GM21526 (cell line): ENCODE results near the gene ACE.

Experiments used
- ATAC-seq: cut with Tn5 transposase; IDR thresholded peaks from one replicate; pipeline ENCODE4 v1.9.1; 2021; ENCODE audit warnings: moderate library complexity; ENCODE audit not compliant: unreplicated experiment, low FRiP score

The ACE gene

GRCh38 chr17:63476854-63477479 is at the start of gene ACE:
ACE (plus strand) TSS chr17:63477061; CDS start chr17:63477095, 34 bp downstream.
- ATAC-seq: no peak

GRCh38 chr17:63429766-63430165 is 47.1 kb upstream of the ACE start:
- no peak for ATAC-seq

GRCh38 chr17:63430223-63430622 is 46.6 kb upstream of the ACE start:
- no peak for ATAC-seq

- ATAC-seq: no peak
These were observed 45.3 kb upstream of the ACE start for GRCh38 chr17:63431618-63431938.

- ATAC-seq: no peak
These were observed 44.7 kb upstream of the ACE start for GRCh38 chr17:63431939-63432804.

- ATAC-seq: no peak
These were observed 42.9 kb upstream of the ACE start for GRCh38 chr17:63433746-63434591.

- no peak for ATAC-seq
These were observed 41.8 kb upstream of the ACE start for GRCh38 chr17:63434951-63435571.

GRCh38 chr17:63435681-63436522 is 41.0 kb upstream of the ACE start:
- ATAC-seq: no peak

- ATAC-seq: no peak
These were observed 40.2 kb upstream of the ACE start for GRCh38 chr17:63436523-63437110.

- ATAC-seq: no peak
These were observed 39.4 kb upstream of the ACE start for GRCh38 chr17:63437287-63438091.

GRCh38 chr17:63438092-63439051 is 38.5 kb upstream of the ACE start:
- ATAC-seq: no peak

GRCh38 chr17:63439687-63440086 is 37.2 kb upstream of the ACE start:
- no peak for ATAC-seq

- ATAC-seq: no peak
These were observed 36.6 kb upstream of the ACE start for GRCh38 chr17:63440127-63440769.

GRCh38 chr17:63440770-63441335 is 36.0 kb upstream of the ACE start:
- ATAC-seq: no peak

- no peak for ATAC-seq
These were observed 35.2 kb upstream of the ACE start for GRCh38 chr17:63441654-63442053.

- ATAC-seq: no peak
These were observed 34.8 kb upstream of the ACE start for GRCh38 chr17:63442074-63442473.

- no peak for ATAC-seq
These were observed 34.3 kb upstream of the ACE start for GRCh38 chr17:63442549-63443035.
